Right ventricle myocardium inferior (tissue), 1 donor: ENCODE measurements around the gene SLC39A13. TPM values are rescaled to one million over a fixed set of nuclear protein-coding genes. Genes with fewer than 3 reads are reported as not detected.
A peak's percentile ranks its signal among the peaks of the same experiment; 100 is the strongest.

ENCODE experiments used
- ATAC-seq: fragments of 200-7000 bp; cut with Tn5 transposase; one replicate; pipeline ENCODE4 v1.9.1; 2020; ENCODE audit warnings: mild to moderate bottlenecking, moderate library complexity
- DNase-seq: peaks from one replicate; pipeline ENCODE4 v3.0.0; 2021; ENCODE audit errors: missing footprints
- intact Hi-C: fragments of 100-400 bp; cut with DNase I; formaldehyde crosslinking; loops from one replicate; pipeline ENCODE4 v1.11.0; 2022
- total RNA-seq: library from RNA; stranded (reverse); fragmentation: NEBNext Ultra II Directional; extraction: Animal tissue kit (Norgen Biotek cat#: 25700); gene quantifications from one replicate; pipeline ENCODE4 v1.2.1, GENCODE V29; 2021
- donor health status: DM: no; HTN: yes; CAD: no; lungs with severe emphysema.

Gene SLC39A13
- total RNA-seq, 1 donor from 2014 or later = 35.0 TPM

GRCh38 chr11:47394322-47395222, 13.8 kb upstream of the SLC39A13 start:
- intact Hi-C loops = no loop called here
- DNase-seq = peak; percentile 93

GRCh38 chr11:47395223-47396048, 13.0 kb upstream of the SLC39A13 start:
- ATAC-seq (no peak), DNase-seq (no peak)
- intact Hi-C loops = no loop called here

More at GRCh38 chr11:47394322-47395222, 13.8 kb upstream of the SLC39A13 start:
- ATAC-seq = peak; percentile 44

GRCh38 chr11:47396049-47396320, 12.4 kb upstream of the SLC39A13 start:
- intact Hi-C loops = no loop called here
- no peak for ATAC-seq
- no peak for DNase-seq

GRCh38 chr11:47398011-47398410, 10.4 kb upstream of the SLC39A13 start:
- intact Hi-C loops = no loop called here
- ATAC-seq (no peak), DNase-seq (no peak)

- intact Hi-C loops = no loop called here
- ATAC-seq = no peak
- DNase-seq = no peak
Observed at GRCh38 chr11:47398551-47398950, 9.8 kb upstream of the SLC39A13 start.

- intact Hi-C loops = no loop called here
- peak; percentile 72 for ATAC-seq
- DNase-seq = no peak
Observed at GRCh38 chr11:47399860-47400767, 8.3 kb upstream of the SLC39A13 start.

GRCh38 chr11:47400768-47401279, 7.6 kb upstream of the SLC39A13 start:
- DNase-seq (no peak), ATAC-seq (peak; percentile 89)

GRCh38 chr11:47403135-47403534, 5.3 kb upstream of the SLC39A13 start:
- DNase-seq = no peak
- ATAC-seq = no peak
- intact Hi-C loops = no loop called here

More at GRCh38 chr11:47400768-47401279, 7.6 kb upstream of the SLC39A13 start:
- intact Hi-C loops = no loop called here

GRCh38 chr11:47403571-47403970, 4.8 kb upstream of the SLC39A13 start:
- intact Hi-C loops = no loop called here
- ATAC-seq = no peak
- no peak for DNase-seq

GRCh38 chr11:47406896-47407745, 1.3 kb upstream of the SLC39A13 start:
- ATAC-seq (no peak), DNase-seq (no peak)
- intact Hi-C loops = loop anchor here (5.0 kb wide), 1 partner anchor 155 kb away; no protein-coding TSS in a partner anchor

GRCh38 chr11:47408598-47409439, 429 bp downstream of the SLC39A13 start:
- no peak for DNase-seq
- intact Hi-C loops = loop anchor here (1.0 to 5.0 kb wide), 3 partner anchors 17 to 157 kb away; partner anchors contain the start of gene PSMC3
- peak; percentile 7 for ATAC-seq

- ATAC-seq = no peak
- intact Hi-C loops = loop anchor here (2.0 to 5.0 kb wide), 2 partner anchors 35 to 157 kb away; no protein-coding TSS in a partner anchor
- no peak for DNase-seq
Observed at GRCh38 chr11:47409440-47410369, 1.3 kb downstream of the SLC39A13 start.

- intact Hi-C loops = no loop called here
- ATAC-seq (no peak), DNase-seq (no peak)
Observed at GRCh38 chr11:47410370-47411264, 2.2 kb downstream of the SLC39A13 start.

- no peak for ATAC-seq
- DNase-seq = no peak
- intact Hi-C loops = no loop called here
Observed at GRCh38 chr11:47411884-47412746, 3.7 kb downstream of the SLC39A13 start.
